PFSK-1 (cell line): ENCODE results near the gene ARSI.

ENCODE experiments used
- POLR2AphosphoS5 ChIP-seq: IDR thresholded peaks from 2 replicates; pipeline ENCODE4 v1.6.1; 2012; ENCODE audit warnings: low read depth, mild to moderate bottlenecking, control low read depth, low read length, moderate library complexity
- SIN3A ChIP-seq: IDR thresholded peaks from 2 replicates; pipeline ENCODE4 v1.6.1; 2012; ENCODE audit warnings: mild to moderate bottlenecking, low read length, moderate library complexity, borderline replicate concordance; ENCODE audit not compliant: insufficient read depth
- TAF1 ChIP-seq: IDR thresholded peaks from 2 replicates; pipeline ENCODE4 v1.6.1; 2012; ENCODE audit warnings: low read length, control low read depth, borderline replicate concordance; ENCODE audit not compliant: insufficient read depth
- TF ChIP-seq, protein P1 (sequence below), 2 experiments: IDR thresholded peaks; 2 replicates each; pipeline versions ENCODE4 v1.6.1 to v1.8.0; 2011 to 2012; ENCODE audit warnings: low read depth in 2 of 2, low read length in 2 of 2, control low read depth in 1 of 2, inconsistent platforms in 1 of 2, mild to moderate bottlenecking in 1 of 2, moderate library complexity in 1 of 2; ENCODE audit not compliant: insufficient read depth in 1 of 2

GRCh38 chr5:150342583-150342982 lies 39.9 kb upstream of the ARSI start:
- TF ChIP-seq POLR2AphosphoS5 (no peak), SIN3A (no peak), TAF1 (no peak)
- TF ChIP-seq, protein P1, sequence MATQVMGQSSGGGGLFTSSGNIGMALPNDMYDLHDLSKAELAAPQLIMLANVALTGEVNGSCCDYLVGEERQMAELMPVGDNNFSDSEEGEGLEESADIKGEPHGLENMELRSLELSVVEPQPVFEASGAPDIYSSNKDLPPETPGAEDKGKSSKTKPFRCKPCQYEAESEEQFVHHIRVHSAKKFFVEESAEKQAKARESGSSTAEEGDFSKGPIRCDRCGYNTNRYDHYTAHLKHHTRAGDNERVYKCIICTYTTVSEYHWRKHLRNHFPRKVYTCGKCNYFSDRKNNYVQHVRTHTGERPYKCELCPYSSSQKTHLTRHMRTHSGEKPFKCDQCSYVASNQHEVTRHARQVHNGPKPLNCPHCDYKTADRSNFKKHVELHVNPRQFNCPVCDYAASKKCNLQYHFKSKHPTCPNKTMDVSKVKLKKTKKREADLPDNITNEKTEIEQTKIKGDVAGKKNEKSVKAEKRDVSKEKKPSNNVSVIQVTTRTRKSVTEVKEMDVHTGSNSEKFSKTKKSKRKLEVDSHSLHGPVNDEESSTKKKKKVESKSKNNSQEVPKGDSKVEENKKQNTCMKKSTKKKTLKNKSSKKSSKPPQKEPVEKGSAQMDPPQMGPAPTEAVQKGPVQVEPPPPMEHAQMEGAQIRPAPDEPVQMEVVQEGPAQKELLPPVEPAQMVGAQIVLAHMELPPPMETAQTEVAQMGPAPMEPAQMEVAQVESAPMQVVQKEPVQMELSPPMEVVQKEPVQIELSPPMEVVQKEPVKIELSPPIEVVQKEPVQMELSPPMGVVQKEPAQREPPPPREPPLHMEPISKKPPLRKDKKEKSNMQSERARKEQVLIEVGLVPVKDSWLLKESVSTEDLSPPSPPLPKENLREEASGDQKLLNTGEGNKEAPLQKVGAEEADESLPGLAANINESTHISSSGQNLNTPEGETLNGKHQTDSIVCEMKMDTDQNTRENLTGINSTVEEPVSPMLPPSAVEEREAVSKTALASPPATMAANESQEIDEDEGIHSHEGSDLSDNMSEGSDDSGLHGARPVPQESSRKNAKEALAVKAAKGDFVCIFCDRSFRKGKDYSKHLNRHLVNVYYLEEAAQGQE (IDR thresholded peaks at IDR 0.05; ENCODE audit: insufficient read depth in 1 of 2, low read depth in 2 of 2, low read length in 2 of 2): no peak
